ENCODE data around the gene C1orf159. TPM values are rescaled to one million over a fixed set of nuclear protein-coding genes. Genes with fewer than 3 reads are reported as not detected.

The C1orf159 gene
- total RNA-seq, 1 donor from 2014 or later: 30.0 TPM

- Mint-ChIP-seq H3K4me1 (ENCODE audit: low read depth) (peaks cover 4% of the 10 kb centered on the region), H3K27me3 (ENCODE audit: insufficient read depth) (no peaks in the 10 kb centered on the region), H3K27ac (no peak overlapping the region), H3K36me3 (ENCODE audit: low read depth) (peaks cover 3% of the 10 kb centered on the region), H3K9me3 (peaks cover 3% of the 10 kb centered on the region), H3K4me3 (no peak overlapping the region)
- no peak for DNase-seq (ENCODE audit: low spot score)
- intact Hi-C loops (cut with micrococcal nuclease): no loop called here
Measured at GRCh38 chr1:1088029-1088800, 27.7 kb downstream of the C1orf159 start.

- DNase-seq (ENCODE audit: low spot score): no peak
- Mint-ChIP-seq H3K27ac (no peak overlapping the region), H3K4me3 (no peak overlapping the region), H3K4me1 (ENCODE audit: low read depth) (no peaks in the 10 kb centered on the region), H3K9me3 (no peaks in the 10 kb centered on the region), H3K27me3 (ENCODE audit: insufficient read depth) (no peaks in the 10 kb centered on the region), H3K36me3 (ENCODE audit: low read depth) (no peaks in the 10 kb centered on the region)
- intact Hi-C loops (cut with micrococcal nuclease): no loop called here
Measured at GRCh38 chr1:1087351-1088028, 28.4 kb downstream of the C1orf159 start.

- H3K4me3 Mint-ChIP-seq: no peak overlapping the region
- intact Hi-C loops (cut with micrococcal nuclease): no loop called here
Measured at GRCh38 chr1:1086911-1087341, 29.0 kb downstream of the C1orf159 start.

GRCh38 chr1:1085911-1086841 is 29.7 kb downstream of the C1orf159 start:
- no peak for DNase-seq (ENCODE audit: low spot score)

More at GRCh38 chr1:1086911-1087341, 29.0 kb downstream of the C1orf159 start:
- Mint-ChIP-seq H3K27ac (no peak overlapping the region), H3K36me3 (ENCODE audit: low read depth) (no peaks in the 10 kb centered on the region), H3K9me3 (no peaks in the 10 kb centered on the region), H3K4me1 (ENCODE audit: low read depth) (no peaks in the 10 kb centered on the region), H3K27me3 (ENCODE audit: insufficient read depth) (no peaks in the 10 kb centered on the region)
- DNase-seq (ENCODE audit: low spot score): no peak

GRCh38 chr1:1085171-1085841 is 30.6 kb downstream of the C1orf159 start:
- Mint-ChIP-seq H3K27ac (no peak overlapping the region), H3K27me3 (ENCODE audit: insufficient read depth) (no peaks in the 10 kb centered on the region), H3K9me3 (no peaks in the 10 kb centered on the region), H3K4me3 (no peak overlapping the region), H3K36me3 (ENCODE audit: low read depth) (no peaks in the 10 kb centered on the region), H3K4me1 (ENCODE audit: low read depth) (no peaks in the 10 kb centered on the region)
- no peak for DNase-seq (ENCODE audit: low spot score)
- intact Hi-C loops (cut with micrococcal nuclease): no loop called here

More at GRCh38 chr1:1085911-1086841, 29.7 kb downstream of the C1orf159 start:
- Mint-ChIP-seq H3K27me3 (ENCODE audit: insufficient read depth) (no peaks in the 10 kb centered on the region), H3K4me3 (no peak overlapping the region), H3K4me1 (ENCODE audit: low read depth) (no peaks in the 10 kb centered on the region), H3K9me3 (no peaks in the 10 kb centered on the region), H3K36me3 (ENCODE audit: low read depth) (no peaks in the 10 kb centered on the region), H3K27ac (no peak overlapping the region)
- intact Hi-C loops (cut with micrococcal nuclease): no loop called here

GRCh38 chr1:1084372-1085170 is 31.3 kb downstream of the C1orf159 start:
- Mint-ChIP-seq H3K27me3 (ENCODE audit: insufficient read depth) (no peaks in the 10 kb centered on the region), H3K27ac (no peak overlapping the region), H3K36me3 (ENCODE audit: low read depth) (no peaks in the 10 kb centered on the region), H3K4me3 (no peak overlapping the region), H3K4me1 (ENCODE audit: low read depth) (no peaks in the 10 kb centered on the region), H3K9me3 (no peaks in the 10 kb centered on the region)
- intact Hi-C loops (cut with micrococcal nuclease): no loop called here
- DNase-seq (ENCODE audit: low spot score): no peak

GRCh38 chr1:1083416-1084371 is 32.2 kb downstream of the C1orf159 start:
- Mint-ChIP-seq H3K4me3 (no peak overlapping the region), H3K27ac (no peak overlapping the region), H3K9me3 (no peaks in the 10 kb centered on the region), H3K27me3 (ENCODE audit: insufficient read depth) (no peaks in the 10 kb centered on the region), H3K4me1 (ENCODE audit: low read depth) (no peaks in the 10 kb centered on the region), H3K36me3 (ENCODE audit: low read depth) (no peaks in the 10 kb centered on the region)
- intact Hi-C loops (cut with micrococcal nuclease): no loop called here
- no peak for DNase-seq (ENCODE audit: low spot score)

- DNase-seq (ENCODE audit: low spot score): no peak
- H3K4me3 Mint-ChIP-seq: no peak overlapping the region
- no peaks in the 10 kb centered on the region for H3K9me3 Mint-ChIP-seq
- no peak overlapping the region for H3K27ac Mint-ChIP-seq
- H3K36me3 Mint-ChIP-seq (ENCODE audit: low read depth): no peaks in the 10 kb centered on the region
- intact Hi-C loops (cut with micrococcal nuclease): no loop called here
- no peaks in the 10 kb centered on the region for H3K4me1 Mint-ChIP-seq (ENCODE audit: low read depth)
- no peaks in the 10 kb centered on the region for H3K27me3 Mint-ChIP-seq (ENCODE audit: insufficient read depth)
Measured at GRCh38 chr1:1082776-1083415, 33.0 kb downstream of the C1orf159 start.

- Mint-ChIP-seq H3K9me3 (no peaks in the 10 kb centered on the region), H3K4me1 (ENCODE audit: low read depth) (no peaks in the 10 kb centered on the region), H3K27ac (no peak overlapping the region)
Measured at GRCh38 chr1:1082239-1082775, 33.6 kb downstream of the C1orf159 start.

GRCh38 chr1:1081311-1082238 is 34.3 kb downstream of the C1orf159 start:
- no peak for DNase-seq (ENCODE audit: low spot score)
- Mint-ChIP-seq H3K27ac (no peak overlapping the region), H3K36me3 (ENCODE audit: low read depth) (no peaks in the 10 kb centered on the region), H3K4me3 (no peak overlapping the region), H3K9me3 (no peaks in the 10 kb centered on the region), H3K4me1 (ENCODE audit: low read depth) (no peaks in the 10 kb centered on the region), H3K27me3 (ENCODE audit: insufficient read depth) (no peaks in the 10 kb centered on the region)
- intact Hi-C loops (cut with micrococcal nuclease): no loop called here

More at GRCh38 chr1:1082239-1082775, 33.6 kb downstream of the C1orf159 start:
- Mint-ChIP-seq H3K27me3 (ENCODE audit: insufficient read depth) (no peaks in the 10 kb centered on the region), H3K36me3 (ENCODE audit: low read depth) (no peaks in the 10 kb centered on the region), H3K4me3 (no peak overlapping the region)
- intact Hi-C loops (cut with micrococcal nuclease): no loop called here
- no peak for DNase-seq (ENCODE audit: low spot score)
